Uterus (tissue), 4 donors: ENCODE data around the gene XYLT2. TPM values are rescaled to one million over a fixed set of nuclear protein-coding genes. Genes with fewer than 3 reads are reported as not detected.
"Not testable (repeated sequence)": the region's sequence is repeated elsewhere in the genome, so short reads cannot be mapped to it uniquely, and the experiment has no call there.

Experiments
- DNase-seq, 2 donors: peaks; one replicate each; pipeline ENCODE4 v3.0.0-alpha.2; 2019 to 2020
- H3K27ac ChIP-seq, 2 donors: fragments of 200-600 bp; sonication (generic); 1 replicate in 1 of 2; 2 replicates in 1 of 2; pipeline ENCODE4 v1.5.1; 2016 to 2018
- H3K27me3 ChIP-seq, 2 donors: fragments of 200-600 bp; sonication (generic); one replicate each; pipeline ENCODE4 v1.5.1; 2018 to 2019; ENCODE audit warnings: control low read depth in 1 of 2
- H3K36me3 ChIP-seq, 2 donors: fragments of 200-600 bp; sonication (generic); one replicate each; pipeline ENCODE4 v1.5.1; 2019; ENCODE audit warnings: control low read depth in 1 of 2
- H3K4me1 ChIP-seq, 2 donors: fragments of 200-600 bp; sonication (generic); one replicate each; pipeline ENCODE4 v1.5.1; 2018 to 2019; ENCODE audit warnings: control low read depth in 1 of 2
- H3K4me3 ChIP-seq, 2 donors: fragments of 200-600 bp; sonication (generic); 1 replicate in 1 of 2; 2 replicates in 1 of 2; pipeline ENCODE4 v1.5.1; 2018 to 2019; ENCODE audit warnings: mild to moderate bottlenecking in 1 of 2
- H3K9me3 ChIP-seq, 2 donors: fragments of 200-600 bp; sonication (generic); one replicate each; pipeline ENCODE4 v1.5.1; 2019; ENCODE audit warnings: control low read depth in 1 of 2
- POLR2A ChIP-seq, 2 donors: fragments of 450-650 bp; IDR thresholded peaks; one replicate each; pipeline ENCODE4 v1.6.1; 2016; ENCODE audit warnings: antibody characterized with exemption in 2 of 2, mild to moderate bottlenecking in 1 of 2, moderate library complexity in 1 of 2
- intact Hi-C: fragments of 100-400 bp; cut with DNase I; formaldehyde crosslinking; loops from one replicate; pipeline ENCODE4 v1.15.1; 2023; ENCODE audit warnings: low total_unique reads
- total RNA-seq, 4 donors: library from RNA; depleted of rRNA in 3 of 4; stranded (reverse); fragments of >200 nt in 3 of 4; gene quantifications; one replicate each; pipeline versions ENCODE4 v1.1.0 to v1.2.4, GENCODE V29; 2014 to 2023
- TF ChIP-seq, protein P1 (sequence below), 4 experiments: fragments of 200-600 bp in 2 of 4; fragments of 450-650 bp in 2 of 4; sonication (generic) in 2 of 4; IDR thresholded peaks; one replicate each; pipeline ENCODE4 v1.5.1; 2016 to 2019; ENCODE audit warnings: antibody characterized with exemption in 4 of 4, mild to moderate bottlenecking in 2 of 4, moderate library complexity in 1 of 4
- donor health status: DM: yes; HTN: yes; CAD: no.

XYLT2 gene
- total RNA-seq, 4 donors from 2014 or later = 23.5 to 34.0 (median 28.5) TPM

- Histone ChIP-seq H3K9me3 (no peaks in the 10 kb centered on the region), H3K4me3 (peak within 1 kb of the TSS; percentile 79 to 93), H3K4me1 (peaks cover 3 to 11% of the 10 kb centered on the region in 2 donors), H3K36me3 (no peaks in the 10 kb centered on the region), H3K27ac (peak within 1 kb of the TSS; percentile 78 to 82), H3K27me3 (no peaks in the 10 kb centered on the region)
- TF ChIP-seq, protein P1, sequence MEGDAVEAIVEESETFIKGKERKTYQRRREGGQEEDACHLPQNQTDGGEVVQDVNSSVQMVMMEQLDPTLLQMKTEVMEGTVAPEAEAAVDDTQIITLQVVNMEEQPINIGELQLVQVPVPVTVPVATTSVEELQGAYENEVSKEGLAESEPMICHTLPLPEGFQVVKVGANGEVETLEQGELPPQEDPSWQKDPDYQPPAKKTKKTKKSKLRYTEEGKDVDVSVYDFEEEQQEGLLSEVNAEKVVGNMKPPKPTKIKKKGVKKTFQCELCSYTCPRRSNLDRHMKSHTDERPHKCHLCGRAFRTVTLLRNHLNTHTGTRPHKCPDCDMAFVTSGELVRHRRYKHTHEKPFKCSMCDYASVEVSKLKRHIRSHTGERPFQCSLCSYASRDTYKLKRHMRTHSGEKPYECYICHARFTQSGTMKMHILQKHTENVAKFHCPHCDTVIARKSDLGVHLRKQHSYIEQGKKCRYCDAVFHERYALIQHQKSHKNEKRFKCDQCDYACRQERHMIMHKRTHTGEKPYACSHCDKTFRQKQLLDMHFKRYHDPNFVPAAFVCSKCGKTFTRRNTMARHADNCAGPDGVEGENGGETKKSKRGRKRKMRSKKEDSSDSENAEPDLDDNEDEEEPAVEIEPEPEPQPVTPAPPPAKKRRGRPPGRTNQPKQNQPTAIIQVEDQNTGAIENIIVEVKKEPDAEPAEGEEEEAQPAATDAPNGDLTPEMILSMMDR (IDR thresholded peaks at IDR 0.05) = peak; percentile 95 to 99 (median 96)
- TF ChIP-seq POLR2A (IDR thresholded peaks at IDR 0.05) = peak; percentile 15 to 81
- DNase-seq = peak; percentile 85 to 91
- intact Hi-C loops = no loop called here
These were observed 51.4 kb downstream of the XYLT2 start, which contains the start of gene LRRC59 for GRCh38 chr17:50397111-50397918. TSS of gene LRRC59 (minus strand) at chr17:50397523. CDS start at chr17:50397317, 206 bp downstream.

GRCh38 chr17:50397919-50398285 lies 52.0 kb downstream of the XYLT2 start:
- intact Hi-C loops = no loop called here
- no peak for TF ChIP-seq POLR2A (IDR thresholded peaks at IDR 0.05)
- TF ChIP-seq, protein P1 (IDR thresholded peaks at IDR 0.05) = no peak

GRCh38 chr17:50398672-50399071 lies 52.7 kb downstream of the XYLT2 start:
- H3K27me3 ChIP-seq, H3K9me3 ChIP-seq, intact Hi-C loops: not testable (repeated sequence)

More at GRCh38 chr17:50397919-50398285, 52.0 kb downstream of the XYLT2 start:
- Histone ChIP-seq H3K4me3 (peak overlapping the region in 1 of 2 donors; percentile 93), H3K36me3 (no peaks in the 10 kb centered on the region), H3K27ac (peak overlapping the region in 1 of 2 donors; percentile 78), H3K4me1 (peaks cover 3 to 11% of the 10 kb centered on the region in 2 donors), H3K27me3 (no peaks in the 10 kb centered on the region), H3K9me3 (no peaks in the 10 kb centered on the region)
- no peak for DNase-seq

DNA sequence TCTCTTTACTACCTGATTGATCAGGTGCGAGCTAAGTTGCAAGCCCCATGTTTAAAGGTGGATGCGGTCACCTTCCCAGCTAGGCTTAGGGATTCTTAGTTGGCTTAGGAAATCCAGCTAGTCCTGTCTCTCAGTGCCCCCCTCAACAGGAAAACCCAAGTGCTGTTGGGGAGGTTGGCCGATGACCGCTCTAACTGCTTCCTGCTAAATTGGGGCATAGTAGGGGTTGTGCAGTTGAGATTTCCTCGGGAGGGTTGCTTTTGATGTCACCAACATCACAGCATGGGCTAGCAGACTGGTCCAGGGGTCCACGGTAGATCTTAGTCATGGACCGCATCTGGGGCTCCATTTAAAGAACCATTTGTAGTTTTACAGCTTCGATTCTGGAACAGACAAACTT lies 53.7 kb downstream of the XYLT2 start:
- H3K27me3 ChIP-seq, H3K4me3 ChIP-seq, intact Hi-C loops, H3K9me3 ChIP-seq, DNase-seq, H3K36me3 ChIP-seq, H3K27ac ChIP-seq: not testable (repeated sequence)
- peaks cover 3 to 11% of the 10 kb centered on the region in 2 donors for H3K4me1 ChIP-seq

More at GRCh38 chr17:50398672-50399071, 52.7 kb downstream of the XYLT2 start:
- not testable (repeated sequence) for H3K36me3 ChIP-seq, H3K4me3 ChIP-seq, H3K27ac ChIP-seq, DNase-seq
- H3K4me1 ChIP-seq = peaks cover 3 to 11% of the 10 kb centered on the region in 2 donors

GRCh38 chr17:50405351-50405750 lies 59.4 kb downstream of the XYLT2 start:
- DNase-seq, H3K27ac ChIP-seq, intact Hi-C loops, H3K4me1 ChIP-seq, H3K27me3 ChIP-seq, H3K36me3 ChIP-seq, H3K4me3 ChIP-seq, H3K9me3 ChIP-seq: not testable (repeated sequence)

DNA sequence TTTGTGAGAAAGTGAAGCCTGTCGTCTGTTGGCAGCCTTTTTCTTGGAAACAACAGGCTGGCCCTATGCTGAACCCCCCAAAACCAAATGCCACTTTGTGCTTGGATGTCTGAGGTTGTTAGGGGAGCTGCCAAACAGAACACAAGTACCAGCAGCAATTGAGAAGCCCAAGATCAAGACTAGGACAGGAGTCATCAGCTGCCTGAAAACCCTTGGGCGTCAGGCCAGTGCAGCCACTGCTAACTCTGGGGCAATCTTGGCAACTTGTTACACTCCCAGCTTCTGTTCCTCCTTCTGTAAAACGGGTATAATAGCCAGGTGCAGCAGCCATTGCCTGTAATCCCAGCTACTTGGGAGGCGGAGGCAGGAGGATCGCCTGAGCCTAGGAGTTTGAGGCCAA lies 60.7 kb downstream of the XYLT2 start:
- no peaks in the 10 kb centered on the region for H3K36me3 ChIP-seq
- intact Hi-C loops = no loop called here
- TF ChIP-seq, protein P1 (IDR thresholded peaks at IDR 0.05) = no peak
- TF ChIP-seq POLR2A (IDR thresholded peaks at IDR 0.05) = no peak
- no peaks in the 10 kb centered on the region for H3K4me1 ChIP-seq
- no peak overlapping the region for H3K27ac ChIP-seq
- no peaks in the 10 kb centered on the region for H3K27me3 ChIP-seq
- DNase-seq = no peak
- H3K9me3 ChIP-seq = no peaks in the 10 kb centered on the region
- H3K4me3 ChIP-seq = no peak overlapping the region
